ENCODE results near the gene HOXB13.

DNA sequence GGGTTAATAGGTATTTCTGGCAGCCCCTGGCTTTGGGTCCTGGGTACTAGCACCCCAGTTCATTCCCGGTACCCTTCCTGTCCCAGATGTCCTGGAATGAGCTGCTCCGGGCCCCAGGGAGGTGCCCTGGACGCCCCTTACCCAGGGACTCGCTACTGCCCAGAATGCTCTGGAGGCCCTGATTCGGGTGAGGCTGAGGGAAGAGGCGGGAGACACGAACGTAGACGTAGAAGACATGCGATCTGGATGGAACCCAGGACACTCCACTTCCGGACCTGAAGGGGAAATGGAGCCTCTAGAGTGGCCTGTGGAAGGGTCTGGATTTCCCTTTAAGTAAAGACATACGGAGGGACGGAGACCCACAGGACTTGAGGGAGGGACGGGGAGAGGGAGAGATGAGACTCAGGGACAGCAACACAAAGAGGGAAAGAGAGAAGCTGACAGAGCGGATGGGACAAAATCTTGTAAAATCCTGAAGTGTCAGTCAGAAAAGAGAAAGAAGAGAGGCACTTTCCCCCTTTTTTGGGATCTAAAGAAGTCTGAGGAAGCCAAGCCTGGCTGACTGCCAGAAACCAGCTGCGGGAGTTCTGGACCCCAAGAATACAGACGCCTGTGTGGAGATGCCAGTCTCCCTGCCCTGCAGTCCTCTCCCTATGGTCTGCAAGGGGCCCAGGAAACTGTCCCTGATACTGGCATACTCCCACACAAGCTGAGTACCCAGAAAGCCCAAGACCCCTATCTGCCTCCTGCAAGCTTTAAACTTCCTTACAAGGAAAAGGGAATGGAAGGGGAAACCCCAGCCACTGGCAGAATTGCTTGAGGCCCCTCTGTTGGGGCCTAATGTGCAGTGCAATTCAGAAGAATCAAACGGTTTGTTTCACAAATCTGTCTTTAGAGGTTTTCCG lies 1.0 kb upstream of the HOXB13 start:
- TF ChIP-seq, protein P1, sequence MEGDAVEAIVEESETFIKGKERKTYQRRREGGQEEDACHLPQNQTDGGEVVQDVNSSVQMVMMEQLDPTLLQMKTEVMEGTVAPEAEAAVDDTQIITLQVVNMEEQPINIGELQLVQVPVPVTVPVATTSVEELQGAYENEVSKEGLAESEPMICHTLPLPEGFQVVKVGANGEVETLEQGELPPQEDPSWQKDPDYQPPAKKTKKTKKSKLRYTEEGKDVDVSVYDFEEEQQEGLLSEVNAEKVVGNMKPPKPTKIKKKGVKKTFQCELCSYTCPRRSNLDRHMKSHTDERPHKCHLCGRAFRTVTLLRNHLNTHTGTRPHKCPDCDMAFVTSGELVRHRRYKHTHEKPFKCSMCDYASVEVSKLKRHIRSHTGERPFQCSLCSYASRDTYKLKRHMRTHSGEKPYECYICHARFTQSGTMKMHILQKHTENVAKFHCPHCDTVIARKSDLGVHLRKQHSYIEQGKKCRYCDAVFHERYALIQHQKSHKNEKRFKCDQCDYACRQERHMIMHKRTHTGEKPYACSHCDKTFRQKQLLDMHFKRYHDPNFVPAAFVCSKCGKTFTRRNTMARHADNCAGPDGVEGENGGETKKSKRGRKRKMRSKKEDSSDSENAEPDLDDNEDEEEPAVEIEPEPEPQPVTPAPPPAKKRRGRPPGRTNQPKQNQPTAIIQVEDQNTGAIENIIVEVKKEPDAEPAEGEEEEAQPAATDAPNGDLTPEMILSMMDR (IDR thresholded peaks at IDR 0.05): no peak
- TF ChIP-seq EP300 (IDR thresholded peaks at IDR 0.05): no peak
- no peak for TF ChIP-seq POLR2A (IDR thresholded peaks at IDR 0.05)
